HS-27A (cell line): ENCODE results near the gene FAM240B.

Source experiments
- DNase-seq: peaks from one replicate; pipeline ENCODE4 v3.0.0-alpha.2; 2012; ENCODE audit warnings: low read depth, missing footprints

FAM240B gene

GRCh38 chr9:38720083-38720745 lies at the start of gene FAM240B:
Gene FAM240B, minus strand, starts transcription at chr9:38720133. Its CDS starts 16,134 bp downstream, at chr9:38703999.
- no peak for DNase-seq

GRCh38 chr9:38768351-38768761 lies 48.4 kb upstream of the FAM240B start:
- no peak for DNase-seq

- no peak for DNase-seq
These were observed 45.2 kb upstream of the FAM240B start for GRCh38 chr9:38765101-38765500.

- no peak for DNase-seq
These were observed 42.1 kb upstream of the FAM240B start for GRCh38 chr9:38761999-38762398.

GRCh38 chr9:38761339-38761738 lies 41.4 kb upstream of the FAM240B start:
- no peak for DNase-seq

GRCh38 chr9:38756702-38757101 lies 36.8 kb upstream of the FAM240B start:
- DNase-seq = no peak

- DNase-seq = no peak
These were observed 28.0 kb upstream of the FAM240B start for GRCh38 chr9:38747941-38748340.

GRCh38 chr9:38747067-38747466 lies 27.1 kb upstream of the FAM240B start:
- DNase-seq = no peak

- no peak for DNase-seq
These were observed 26.4 kb upstream of the FAM240B start for GRCh38 chr9:38746303-38746702.

- DNase-seq = no peak
These were observed 24.6 kb upstream of the FAM240B start for GRCh38 chr9:38744484-38744883.

GRCh38 chr9:38737246-38737645 lies 17.3 kb upstream of the FAM240B start:
- DNase-seq = no peak

GRCh38 chr9:38734831-38735230 lies 14.9 kb upstream of the FAM240B start:
- DNase-seq = no peak

GRCh38 chr9:38733503-38733902 lies 13.6 kb upstream of the FAM240B start:
- DNase-seq = no peak

- no peak for DNase-seq
These were observed 13.0 kb upstream of the FAM240B start for GRCh38 chr9:38732885-38733284.

GRCh38 chr9:38727497-38728001 lies 7.6 kb upstream of the FAM240B start:
- no peak for DNase-seq

- no peak for DNase-seq
These were observed 4.8 kb upstream of the FAM240B start for GRCh38 chr9:38724754-38725153.

- no peak for DNase-seq
These were observed 1.8 kb downstream of the FAM240B start for GRCh38 chr9:38718148-38718547.

- DNase-seq = no peak
These were observed 4.2 kb downstream of the FAM240B start for GRCh38 chr9:38715684-38716083.

- DNase-seq = no peak
These were observed 6.5 kb downstream of the FAM240B start for GRCh38 chr9:38713426-38713825.

GRCh38 chr9:38708759-38709158 lies 11.2 kb downstream of the FAM240B start:
- no peak for DNase-seq

GRCh38 chr9:38707885-38708637 lies 11.9 kb downstream of the FAM240B start:
- no peak for DNase-seq

- no peak for DNase-seq
These were observed 13.4 kb downstream of the FAM240B start for GRCh38 chr9:38706493-38706892.

GRCh38 chr9:38705917-38706316 lies 14.0 kb downstream of the FAM240B start:
- no peak for DNase-seq
